Measurements from ENCODE around the gene RBMS1. TPM values are rescaled to one million over a fixed set of nuclear protein-coding genes. Genes with fewer than 3 reads are reported as not detected.

Gene RBMS1
- total RNA-seq, 5 donors from 2014 or later (not counting 1 experiment from before 2014, with no cell fraction given): 94.2 to 137 (median 105) TPM

- ChIA-PET CTCF (interaction anchor here in 1 of 2 donors (0.6 kb wide), 1 partner anchor 12 kb away, joined by 4 read pairs; no protein-coding TSS in a partner anchor), POLR2A (interaction anchor here in 1 of 2 donors (0.5 to 1.1 kb wide), 3 partner anchors 14 to 21 kb away, joined by 3 to 5 read pairs (median 4); no protein-coding TSS in a partner anchor)
- ATAC-seq (replicated peaks in 1 of 4) (no peak), DNase-seq (no peak)
- Mint-ChIP-seq H3K36me3 (no peaks in the 10 kb centered on the region), H3K4me3 (peak overlapping the region; percentile 17 to 54 (median 53)), H3K9me3 (no peaks in the 10 kb centered on the region), H3K4me1 (peaks cover 76 to 91% (median 80%) of the 10 kb centered on the region in 3 donors), H3K27me3 (no peaks in the 10 kb centered on the region), H3K27ac (peak overlapping the region; percentile 87 to 89)
- Histone ChIP-seq H3K4me3 (ENCODE audit: control insufficient read depth in 1 of 2, extremely low read depth in 1 of 2, low read length in 1 of 2) (no peak overlapping the region), H3K4me1 (ENCODE audit: control insufficient read depth in 1 of 2, extremely low read depth in 1 of 2, insufficient read depth in 2 of 2, low read length in 2 of 2) (peaks cover 7 to 54% of the 10 kb centered on the region in 2 experiments), H3K27me3 (replicated peaks in 1 of 2; ENCODE audit: control insufficient read depth in 2 of 2, extremely low read depth in 1 of 2, insufficient read depth in 2 of 2, low read length in 1 of 2) (no peaks in the 10 kb centered on the region), H3K36me3 (ENCODE audit: control insufficient read depth in 2 of 2, extremely low read depth in 1 of 2, insufficient read depth in 1 of 2, low read length in 1 of 2) (no peaks in the 10 kb centered on the region), H3K27ac (ENCODE audit: low read length) (peak overlapping the region; percentile 61), H3K9me3 (no peaks in the 10 kb centered on the region)
- no CpG with 5 or more reads among the region's 3 CpGs for WGBS (ENCODE audit: insufficient coverage)
These were observed 21.7 kb downstream of the RBMS1 start for GRCh38 chr2:160471950-160472349.

GRCh38 chr2:160469621-160470204, 23.9 kb downstream of the RBMS1 start:
- Mint-ChIP-seq H3K36me3 (no peaks in the 10 kb centered on the region), H3K4me1 (peaks cover 85 to 94% (median 92%) of the 10 kb centered on the region in 3 donors), H3K27me3 (no peaks in the 10 kb centered on the region), H3K4me3 (peak overlapping the region in 1 of 3 donors; percentile 68), H3K9me3 (no peaks in the 10 kb centered on the region), H3K27ac (peak overlapping the region; percentile 34 to 80)
- Histone ChIP-seq H3K9me3 (no peaks in the 10 kb centered on the region), H3K4me3 (ENCODE audit: control insufficient read depth in 1 of 2, extremely low read depth in 1 of 2, low read length in 1 of 2) (no peak overlapping the region), H3K27me3 (replicated peaks in 1 of 2; ENCODE audit: control insufficient read depth in 2 of 2, extremely low read depth in 1 of 2, insufficient read depth in 2 of 2, low read length in 1 of 2) (no peaks in the 10 kb centered on the region), H3K36me3 (ENCODE audit: control insufficient read depth in 2 of 2, extremely low read depth in 1 of 2, insufficient read depth in 1 of 2, low read length in 1 of 2) (no peaks in the 10 kb centered on the region), H3K27ac (ENCODE audit: low read length) (peak overlapping the region; percentile 21), H3K4me1 (ENCODE audit: control insufficient read depth in 1 of 2, extremely low read depth in 1 of 2, insufficient read depth in 2 of 2, low read length in 2 of 2) (peaks cover 8 to 62% of the 10 kb centered on the region in 2 experiments)
- 100% methylated on average over 2 of the region's 5 CpGs for WGBS (ENCODE audit: insufficient coverage)
- DNase-seq (no peak), ATAC-seq (replicated peaks in 1 of 4) (peak in 1 of 4 experiments; percentile 29)
- ChIA-PET POLR2A (interaction anchor here (0.6 to 0.8 kb wide), 2 partner anchors 9 to 36 kb away, joined by 3 to 6 read pairs; no protein-coding TSS in a partner anchor), CTCF (no interaction called here)

- H3K9me3 ChIP-seq: no peaks in the 10 kb centered on the region
- H3K4me1 ChIP-seq (ENCODE audit: control insufficient read depth in 1 of 2, extremely low read depth in 1 of 2, insufficient read depth in 2 of 2, low read length in 2 of 2): peaks cover 8 to 65% of the 10 kb centered on the region in 2 experiments
- DNase-seq (no peak), ATAC-seq (replicated peaks in 1 of 4) (no peak)
- H3K27me3 ChIP-seq (replicated peaks in 1 of 2; ENCODE audit: control insufficient read depth in 2 of 2, extremely low read depth in 1 of 2, insufficient read depth in 2 of 2, low read length in 1 of 2): no peaks in the 10 kb centered on the region
- no peaks in the 10 kb centered on the region for H3K36me3 ChIP-seq (ENCODE audit: control insufficient read depth in 2 of 2, extremely low read depth in 1 of 2, insufficient read depth in 1 of 2, low read length in 1 of 2)
- Mint-ChIP-seq H3K27ac (peak overlapping the region; percentile 34 to 80), H3K27me3 (no peaks in the 10 kb centered on the region), H3K36me3 (no peaks in the 10 kb centered on the region), H3K4me1 (peaks cover 82 to 94% (median 88%) of the 10 kb centered on the region in 3 donors), H3K4me3 (peak overlapping the region in 1 of 3 donors; percentile 68), H3K9me3 (no peaks in the 10 kb centered on the region)
- 76% methylated on average over 3 of the region's 6 CpGs for WGBS (ENCODE audit: insufficient coverage)
- no peak overlapping the region for H3K4me3 ChIP-seq (ENCODE audit: control insufficient read depth in 1 of 2, extremely low read depth in 1 of 2, low read length in 1 of 2)
- CTCF ChIA-PET: no interaction called here
- peak overlapping the region; percentile 21 for H3K27ac ChIP-seq (ENCODE audit: low read length)
- POLR2A ChIA-PET: interaction anchor here in 1 of 2 donors (0.8 kb wide), 1 partner anchor 9 kb away, joined by 3 read pairs; no protein-coding TSS in a partner anchor
These were observed 24.4 kb downstream of the RBMS1 start for GRCh38 chr2:160469164-160469563.

- Mint-ChIP-seq H3K4me1 (peaks cover 77 to 92% (median 89%) of the 10 kb centered on the region in 3 donors), H3K9me3 (no peaks in the 10 kb centered on the region), H3K27me3 (no peaks in the 10 kb centered on the region), H3K36me3 (peaks cover 2% of the 10 kb centered on the region), H3K4me3 (peak overlapping the region in 1 of 3 donors; percentile 30), H3K27ac (peak overlapping the region; percentile 55 to 61)
- CTCF ChIA-PET: interaction anchor here in 1 of 2 donors (0.6 to 1.5 kb wide), 3 partner anchors 14 to 39 kb away, joined by 3 to 6 read pairs (median 4); no protein-coding TSS in a partner anchor
- 90% methylated on average over 6 of the region's 6 CpGs for WGBS (ENCODE audit: insufficient coverage)
- POLR2A ChIA-PET: no interaction called here
- Histone ChIP-seq H3K27me3 (replicated peaks in 1 of 2; ENCODE audit: control insufficient read depth in 2 of 2, extremely low read depth in 1 of 2, insufficient read depth in 2 of 2, low read length in 1 of 2) (no peaks in the 10 kb centered on the region), H3K27ac (ENCODE audit: low read length) (no peak overlapping the region), H3K4me1 (ENCODE audit: control insufficient read depth in 1 of 2, extremely low read depth in 1 of 2, insufficient read depth in 2 of 2, low read length in 2 of 2) (peaks cover 8 to 57% of the 10 kb centered on the region in 2 experiments), H3K36me3 (ENCODE audit: control insufficient read depth in 2 of 2, extremely low read depth in 1 of 2, insufficient read depth in 1 of 2, low read length in 1 of 2) (no peaks in the 10 kb centered on the region), H3K4me3 (ENCODE audit: control insufficient read depth in 1 of 2, extremely low read depth in 1 of 2, low read length in 1 of 2) (no peak overlapping the region), H3K9me3 (no peaks in the 10 kb centered on the region)
- DNase-seq (no peak), ATAC-seq (replicated peaks in 1 of 4) (no peak)
These were observed 26.5 kb downstream of the RBMS1 start for GRCh38 chr2:160467086-160467485.

- peak overlapping the region in 1 of 3 donors; percentile 49 for H3K4me3 Mint-ChIP-seq
- ChIA-PET POLR2A (no interaction called here), CTCF (interaction anchor here in 1 of 2 donors (0.6 to 1.5 kb wide), 2 partner anchors 21 to 72 kb away, joined by 3 to 4 read pairs; no protein-coding TSS in a partner anchor)
- ATAC-seq (replicated peaks in 1 of 4): peak; percentile 33 to 74 (median 52)
- no peaks in the 10 kb centered on the region for H3K27me3 Mint-ChIP-seq
- H3K27me3 ChIP-seq (replicated peaks in 1 of 2; ENCODE audit: control insufficient read depth in 2 of 2, extremely low read depth in 1 of 2, insufficient read depth in 2 of 2, low read length in 1 of 2): no peaks in the 10 kb centered on the region
- DNase-seq: no peak
- peaks cover 79 to 90% (median 90%) of the 10 kb centered on the region in 3 donors for H3K4me1 Mint-ChIP-seq
- no peaks in the 10 kb centered on the region for H3K9me3 Mint-ChIP-seq
- peak overlapping the region; percentile 29 to 69 for H3K27ac Mint-ChIP-seq
- 85% methylated on average over 2 of the region's 3 CpGs for WGBS (ENCODE audit: insufficient coverage)
- peaks cover 13 to 50% of the 10 kb centered on the region in 2 experiments for H3K4me1 ChIP-seq (ENCODE audit: control insufficient read depth in 1 of 2, extremely low read depth in 1 of 2, insufficient read depth in 2 of 2, low read length in 2 of 2)
- H3K4me3 ChIP-seq (ENCODE audit: control insufficient read depth in 1 of 2, extremely low read depth in 1 of 2, low read length in 1 of 2): no peak overlapping the region
- no peaks in the 10 kb centered on the region for H3K9me3 ChIP-seq
- no peaks in the 10 kb centered on the region for H3K36me3 ChIP-seq (ENCODE audit: control insufficient read depth in 2 of 2, extremely low read depth in 1 of 2, insufficient read depth in 1 of 2, low read length in 1 of 2)
- H3K27ac ChIP-seq (ENCODE audit: low read length): peak overlapping the region; percentile 26
- H3K36me3 Mint-ChIP-seq: peaks cover 5% of the 10 kb centered on the region
These were observed 28.2 kb downstream of the RBMS1 start for GRCh38 chr2:160465406-160465805.

- Mint-ChIP-seq H3K9me3 (no peaks in the 10 kb centered on the region), H3K36me3 (peaks cover 5% of the 10 kb centered on the region), H3K4me1 (peaks cover 82 to 92% (median 91%) of the 10 kb centered on the region in 3 donors), H3K27ac (peak overlapping the region; percentile 29 to 69), H3K4me3 (peak overlapping the region in 1 of 3 donors; percentile 49), H3K27me3 (no peaks in the 10 kb centered on the region)
- Histone ChIP-seq H3K4me3 (ENCODE audit: control insufficient read depth in 1 of 2, extremely low read depth in 1 of 2, low read length in 1 of 2) (no peak overlapping the region), H3K4me1 (ENCODE audit: control insufficient read depth in 1 of 2, extremely low read depth in 1 of 2, insufficient read depth in 2 of 2, low read length in 2 of 2) (peaks cover 17 to 53% of the 10 kb centered on the region in 2 experiments), H3K27me3 (replicated peaks in 1 of 2; ENCODE audit: control insufficient read depth in 2 of 2, extremely low read depth in 1 of 2, insufficient read depth in 2 of 2, low read length in 1 of 2) (no peaks in the 10 kb centered on the region), H3K9me3 (no peaks in the 10 kb centered on the region), H3K27ac (ENCODE audit: low read length) (no peak overlapping the region), H3K36me3 (ENCODE audit: control insufficient read depth in 2 of 2, extremely low read depth in 1 of 2, insufficient read depth in 1 of 2, low read length in 1 of 2) (no peaks in the 10 kb centered on the region)
- CTCF ChIA-PET: no interaction called here
- POLR2A ChIA-PET: no interaction called here
- DNase-seq: no peak
- 73% methylated on average over 1 of the region's 2 CpGs for WGBS (ENCODE audit: insufficient coverage)
- ATAC-seq (replicated peaks in 1 of 4): no peak
These were observed 28.6 kb downstream of the RBMS1 start for GRCh38 chr2:160465002-160465401.

All from T-cell (primary cell).